GM12873 (cell line): ENCODE measurements around the gene PSMD2.

Experiments
- TF ChIP-seq, protein P1 (sequence below): IDR thresholded peaks from 2 replicates; pipeline ENCODE4 v1.5.1; 2012; ENCODE audit warnings: low read depth, mild to moderate bottlenecking, moderate library complexity, low read length, control low read depth; ENCODE audit not compliant: insufficient read depth; ENCODE audit errors: missing control alignments

The PSMD2 gene

DNA sequence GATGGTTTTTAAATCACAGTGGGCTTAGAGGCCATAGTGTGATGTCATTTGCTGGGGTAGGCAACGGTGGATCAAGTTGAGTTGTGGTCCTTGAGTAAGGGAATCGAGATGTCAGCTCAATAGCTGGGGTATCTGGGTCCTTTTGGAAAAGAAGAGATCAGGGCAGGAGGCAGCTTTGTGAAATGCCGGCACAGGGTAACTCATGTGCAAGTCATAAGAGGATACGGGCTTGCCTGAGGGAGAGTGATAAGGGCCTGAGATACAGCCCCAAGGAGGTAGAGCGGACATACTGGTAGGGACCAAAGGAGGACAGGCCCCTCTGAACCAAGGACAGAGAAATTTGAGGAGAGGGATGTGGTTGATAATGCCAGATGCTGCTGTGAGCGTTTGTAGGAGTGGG lies 34.1 kb downstream of the PSMD2 start:
- TF ChIP-seq, protein P1, sequence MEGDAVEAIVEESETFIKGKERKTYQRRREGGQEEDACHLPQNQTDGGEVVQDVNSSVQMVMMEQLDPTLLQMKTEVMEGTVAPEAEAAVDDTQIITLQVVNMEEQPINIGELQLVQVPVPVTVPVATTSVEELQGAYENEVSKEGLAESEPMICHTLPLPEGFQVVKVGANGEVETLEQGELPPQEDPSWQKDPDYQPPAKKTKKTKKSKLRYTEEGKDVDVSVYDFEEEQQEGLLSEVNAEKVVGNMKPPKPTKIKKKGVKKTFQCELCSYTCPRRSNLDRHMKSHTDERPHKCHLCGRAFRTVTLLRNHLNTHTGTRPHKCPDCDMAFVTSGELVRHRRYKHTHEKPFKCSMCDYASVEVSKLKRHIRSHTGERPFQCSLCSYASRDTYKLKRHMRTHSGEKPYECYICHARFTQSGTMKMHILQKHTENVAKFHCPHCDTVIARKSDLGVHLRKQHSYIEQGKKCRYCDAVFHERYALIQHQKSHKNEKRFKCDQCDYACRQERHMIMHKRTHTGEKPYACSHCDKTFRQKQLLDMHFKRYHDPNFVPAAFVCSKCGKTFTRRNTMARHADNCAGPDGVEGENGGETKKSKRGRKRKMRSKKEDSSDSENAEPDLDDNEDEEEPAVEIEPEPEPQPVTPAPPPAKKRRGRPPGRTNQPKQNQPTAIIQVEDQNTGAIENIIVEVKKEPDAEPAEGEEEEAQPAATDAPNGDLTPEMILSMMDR: no peak

DNA sequence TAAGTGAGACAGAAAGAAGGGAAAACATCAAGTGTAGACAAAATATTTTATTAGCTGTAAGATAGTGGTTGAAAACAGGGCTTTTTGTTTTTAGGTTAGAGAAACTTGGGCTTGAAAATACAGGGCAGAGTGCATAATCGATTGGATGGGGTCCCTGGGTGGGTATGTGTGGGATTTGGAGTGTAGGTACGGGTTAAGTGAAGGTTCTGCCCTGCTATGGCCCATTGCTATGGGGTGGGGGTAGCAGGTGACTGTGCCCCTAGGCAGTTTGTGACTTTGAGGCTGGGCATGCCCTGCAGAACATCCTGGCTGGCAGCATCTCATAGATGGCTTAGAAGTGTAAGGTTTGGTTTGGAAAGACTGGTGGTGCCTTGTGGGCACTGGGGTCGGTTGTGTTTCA lies 34.7 kb downstream of the PSMD2 start:
- TF ChIP-seq, protein P1: no peak

DNA sequence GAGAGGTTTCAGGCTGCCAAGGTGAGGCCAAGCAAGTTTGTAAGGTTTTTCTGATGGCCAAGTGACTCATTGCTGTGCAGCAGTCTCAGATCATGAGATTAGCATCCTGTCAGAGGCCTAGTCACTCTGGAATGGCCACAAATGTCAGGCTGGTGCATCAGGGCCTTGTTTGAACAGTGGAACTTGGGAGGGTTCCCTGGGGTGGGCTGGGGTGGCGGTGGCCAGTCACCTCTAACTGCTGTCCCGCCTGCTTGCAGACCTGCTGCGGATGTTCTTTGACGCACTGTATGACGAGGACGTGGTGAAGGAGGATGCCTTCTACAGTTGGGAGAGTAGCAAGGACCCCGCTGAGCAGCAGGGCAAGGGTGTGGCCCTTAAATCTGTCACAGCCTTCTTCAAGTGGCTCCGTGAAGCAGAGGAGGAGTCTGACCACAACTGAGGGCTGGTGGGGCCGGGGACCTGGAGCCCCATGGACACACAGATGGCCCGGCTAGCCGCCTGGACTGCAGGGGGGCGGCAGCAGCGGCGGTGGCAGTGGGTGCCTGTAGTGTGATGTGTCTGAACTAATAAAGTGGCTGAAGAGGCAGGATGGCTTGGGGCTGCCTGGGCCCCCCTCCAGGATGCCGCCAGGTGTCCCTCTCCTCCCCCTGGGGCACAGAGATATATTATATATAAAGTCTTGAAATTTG lies 35.6 kb downstream of the PSMD2 start:
- TF ChIP-seq, protein P1: no peak

DNA sequence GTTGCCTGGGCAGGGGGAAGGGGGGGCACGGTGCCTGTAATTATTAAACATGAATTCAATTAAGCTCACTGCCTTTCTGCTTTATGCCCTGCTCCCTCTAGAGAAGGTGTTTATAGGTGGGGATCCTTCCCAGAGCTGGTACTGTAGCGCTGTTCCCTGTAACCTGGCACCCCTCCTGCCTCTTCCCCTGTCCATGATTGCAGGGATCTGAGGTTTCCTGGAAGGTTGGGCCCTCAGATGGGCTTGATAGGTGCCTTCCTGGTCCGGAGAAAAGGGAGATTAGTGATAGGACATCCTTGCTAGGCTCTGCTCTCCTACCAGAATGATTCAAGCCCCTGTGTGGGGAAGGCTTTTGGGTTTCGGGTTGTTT lies 36.2 kb downstream of the PSMD2 start:
- TF ChIP-seq, protein P1: no peak

DNA sequence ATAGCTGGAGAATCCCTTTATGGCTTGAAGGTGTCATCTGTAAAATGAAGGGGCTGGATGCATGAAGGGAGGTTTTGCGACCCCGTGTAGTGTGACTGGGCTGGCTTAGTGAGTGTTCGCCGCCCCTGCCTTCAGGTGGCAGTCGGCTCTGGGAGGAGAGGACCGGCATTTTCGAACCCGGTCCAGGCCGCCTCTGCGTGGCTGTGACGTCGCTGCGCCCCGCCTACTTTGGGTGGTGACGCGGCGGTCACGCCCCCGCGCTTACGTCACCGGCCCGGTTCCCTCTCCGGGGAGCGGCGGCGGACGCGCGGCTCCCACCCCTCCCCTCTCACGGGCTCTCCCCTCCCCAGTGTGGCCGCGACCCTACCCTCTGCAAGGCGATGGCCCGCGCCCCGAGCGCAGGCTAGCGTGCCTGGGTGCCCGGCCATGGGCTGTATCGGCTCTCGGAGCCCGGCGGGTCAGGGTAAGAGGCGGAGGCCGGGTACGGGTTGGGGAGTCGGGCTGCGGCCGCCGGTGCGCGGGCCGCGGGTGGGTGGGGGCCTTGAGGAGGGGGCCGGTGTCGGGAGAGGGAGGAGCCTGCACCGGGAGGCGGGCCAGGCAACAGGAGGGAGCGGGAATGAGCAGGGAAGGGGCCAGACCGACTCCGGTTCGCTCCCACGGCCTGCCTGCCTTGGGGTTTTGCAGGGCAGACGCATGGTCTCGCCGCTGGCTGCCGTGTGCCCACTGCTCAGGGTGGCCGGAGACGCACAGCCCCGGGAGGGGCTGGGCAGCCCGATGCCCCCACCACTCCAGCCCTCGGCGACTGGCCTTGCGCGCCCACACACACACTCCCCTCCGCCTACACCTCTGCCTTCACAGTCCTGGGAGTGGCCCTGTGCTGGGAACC lies 36.9 kb downstream of the PSMD2 start:
- TF ChIP-seq, protein P1: no peak

DNA sequence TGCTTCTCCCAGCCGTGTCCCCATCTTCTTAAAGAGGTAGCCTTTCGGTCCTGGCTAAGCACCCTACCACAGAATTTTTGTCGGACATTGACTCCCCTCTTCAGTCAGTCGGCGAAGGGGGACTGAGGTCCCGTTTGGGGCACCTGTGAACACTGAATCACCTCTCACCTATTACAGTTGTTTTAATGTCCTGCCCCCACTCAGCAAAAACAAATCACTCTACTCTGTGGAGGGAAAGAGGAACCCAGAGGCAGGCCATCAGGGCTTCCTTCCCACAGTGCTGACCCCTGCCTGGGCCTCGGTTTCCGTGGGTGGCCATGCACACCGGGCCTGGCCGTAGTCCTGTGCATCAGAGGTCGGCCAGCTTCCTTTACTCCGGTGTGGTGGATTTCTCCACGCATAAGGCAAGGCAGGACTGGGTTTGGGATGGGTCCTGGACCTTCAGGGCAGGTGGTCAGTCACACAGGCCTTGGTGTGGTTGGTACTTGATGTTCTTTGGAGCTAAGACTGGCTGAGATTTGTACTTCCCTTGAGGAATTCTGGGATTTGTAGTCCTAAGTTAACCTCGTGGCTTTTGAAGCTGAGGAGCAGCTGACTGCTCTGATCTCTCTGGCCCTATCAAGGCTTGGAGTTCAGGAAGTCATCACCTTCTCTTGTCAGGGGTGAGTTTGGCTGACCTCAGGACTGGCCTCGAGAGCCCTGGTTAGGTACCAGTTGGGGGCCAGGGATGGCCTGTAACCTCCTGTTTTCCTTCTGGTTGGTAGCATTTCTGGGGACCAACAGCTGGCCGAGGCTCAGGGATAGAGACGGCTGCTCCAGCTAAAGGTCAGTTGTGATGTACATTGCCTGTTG lies 37.7 kb downstream of the PSMD2 start:
- TF ChIP-seq, protein P1: no peak

DNA sequence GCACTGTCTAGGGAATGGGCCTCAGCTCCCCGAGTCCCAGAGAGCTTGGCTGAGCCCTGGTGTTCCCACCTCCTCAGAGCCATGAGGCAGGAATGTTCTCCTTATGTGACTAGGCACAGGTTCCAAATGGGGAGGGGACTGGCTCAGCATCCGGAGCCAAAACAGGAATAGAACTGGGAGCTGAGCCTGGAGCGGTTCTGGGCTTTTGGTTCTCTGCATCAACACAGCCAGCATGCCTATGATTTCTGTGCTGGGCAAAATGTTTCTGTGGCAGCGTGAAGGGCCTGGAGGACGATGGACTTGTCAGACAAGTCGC lies 38.3 kb downstream of the PSMD2 start, which contains the start of gene FAM131A:
FAM131A (plus strand) TSS at position 202 of the 316 bp plus-strand sequence; CDS start at position 233, 31 bp downstream.
- TF ChIP-seq, protein P1: no peak
